HG02970 (cell line): ENCODE data around the gene CTRB1.

Experiments used
- ATAC-seq: cut with Tn5 transposase; IDR thresholded peaks from one replicate; pipeline ENCODE4 v1.9.1; 2021; ENCODE audit warnings: mild to moderate bottlenecking, moderate library complexity, moderate number of reproducible peaks; ENCODE audit not compliant: unreplicated experiment, low FRiP score

Gene CTRB1

GRCh38 chr16:75224306-75225082 is 5.7 kb downstream of the CTRB1 start:
- no peak for ATAC-seq

GRCh38 chr16:75225092-75225491 is 6.3 kb downstream of the CTRB1 start:
- no peak for ATAC-seq

GRCh38 chr16:75225678-75226515 is 7.1 kb downstream of the CTRB1 start:
- ATAC-seq, result no peak

GRCh38 chr16:75226550-75227360 is 8.0 kb downstream of the CTRB1 start:
- ATAC-seq, result no peak

- no peak for ATAC-seq
Measured at GRCh38 chr16:75227361-75228142, 8.8 kb downstream of the CTRB1 start.

GRCh38 chr16:75228143-75228976 is 9.6 kb downstream of the CTRB1 start:
- no peak for ATAC-seq

- ATAC-seq, result no peak
Measured at GRCh38 chr16:75229172-75230031, 10.6 kb downstream of the CTRB1 start.

- ATAC-seq, result no peak
Measured at GRCh38 chr16:75230471-75231110, 11.8 kb downstream of the CTRB1 start.

- no peak for ATAC-seq
Measured at GRCh38 chr16:75231570-75231969, 12.8 kb downstream of the CTRB1 start.

- ATAC-seq, result no peak
Measured at GRCh38 chr16:75233611-75233938, 14.8 kb downstream of the CTRB1 start.

GRCh38 chr16:75234856-75235696 is 16.3 kb downstream of the CTRB1 start:
- no peak for ATAC-seq

- no peak for ATAC-seq
Measured at GRCh38 chr16:75235721-75236193, 17.0 kb downstream of the CTRB1 start.

- no peak for ATAC-seq
Measured at GRCh38 chr16:75236232-75236631, 17.4 kb downstream of the CTRB1 start.

GRCh38 chr16:75236736-75237397 is 18.1 kb downstream of the CTRB1 start:
- no peak for ATAC-seq

GRCh38 chr16:75237398-75238131 is 18.8 kb downstream of the CTRB1 start:
- ATAC-seq, result no peak
